ENCODE data around the gene GABRA5. TPM values are rescaled to one million over a fixed set of nuclear protein-coding genes. Genes with fewer than 3 reads are reported as not detected.

Gene GABRA5
- total and polyA plus RNA-seq, 4 donors: not detected

- DNase-seq (peak in 1 of 2 donors; percentile 51), ATAC-seq (ENCODE audit: low FRiP score) (no peak)
- no peaks in the 10 kb centered on the region for H3K27me3 ChIP-seq (ENCODE audit: control insufficient read depth in 1 of 2, insufficient read depth in 2 of 2, low read length in 1 of 2)
- no peaks in the 10 kb centered on the region for H3K36me3 ChIP-seq (ENCODE audit: control insufficient read depth in 1 of 2, insufficient read depth in 2 of 2, low read length in 1 of 2)
- H3K27ac ChIP-seq (ENCODE audit: low read depth in 1 of 2, low read length in 2 of 2): no peak overlapping the region
- WGBS, 2 donors: 75 to 84% methylated on average over 3 of the region's 3 CpGs
- intact Hi-C loops (cut with DNase I): loop anchor here in 1 of 2 donors (10.0 kb wide), 1 partner anchor 76 kb away; no protein-coding TSS in a partner anchor
- H3K4me1 ChIP-seq (ENCODE audit: control insufficient read depth in 1 of 2, insufficient read depth in 2 of 2, low read length in 2 of 2): no peaks in the 10 kb centered on the region
- H3K9me3 ChIP-seq (ENCODE audit: control insufficient read depth, low read length): no peaks in the 10 kb centered on the region
- H3K4me3 ChIP-seq (ENCODE audit: low read length in 2 of 2): no peak overlapping the region
These were observed 3.5 kb downstream of the GABRA5 start for GRCh38 chr15:26870346-26870745.

GRCh38 chr15:26872206-26872605, 5.3 kb downstream of the GABRA5 start:
- no peak overlapping the region for H3K27ac ChIP-seq (ENCODE audit: low read depth in 1 of 2, low read length in 2 of 2)
- 72 to 80% methylated on average over 7 of the region's 7 CpGs for WGBS, 2 donors
- ATAC-seq (ENCODE audit: low FRiP score): no peak
- no peak overlapping the region for H3K4me3 ChIP-seq (ENCODE audit: low read length in 2 of 2)
- no peaks in the 10 kb centered on the region for H3K9me3 ChIP-seq (ENCODE audit: control insufficient read depth, low read length)
- H3K36me3 ChIP-seq (ENCODE audit: control insufficient read depth in 1 of 2, insufficient read depth in 2 of 2, low read length in 1 of 2): no peaks in the 10 kb centered on the region
- no peak for DNase-seq
- H3K4me1 ChIP-seq (ENCODE audit: control insufficient read depth in 1 of 2, insufficient read depth in 2 of 2, low read length in 2 of 2): no peaks in the 10 kb centered on the region
- no peaks in the 10 kb centered on the region for H3K27me3 ChIP-seq (ENCODE audit: control insufficient read depth in 1 of 2, insufficient read depth in 2 of 2, low read length in 1 of 2)
- intact Hi-C loops (cut with DNase I): loop anchor here in 1 of 2 donors (10.0 kb wide), 1 partner anchor 77 kb away; no protein-coding TSS in a partner anchor

- no peak overlapping the region for H3K27ac ChIP-seq (ENCODE audit: low read depth in 1 of 2, low read length in 2 of 2)
- H3K9me3 ChIP-seq (ENCODE audit: control insufficient read depth, low read length): no peaks in the 10 kb centered on the region
- no peaks in the 10 kb centered on the region for H3K36me3 ChIP-seq (ENCODE audit: control insufficient read depth in 1 of 2, insufficient read depth in 2 of 2, low read length in 1 of 2)
- WGBS, 2 donors: 4% methylated on average over 8 of the region's 8 CpGs
- peak; percentile 70 for ATAC-seq (ENCODE audit: low FRiP score)
- H3K27me3 ChIP-seq (ENCODE audit: control insufficient read depth in 1 of 2, insufficient read depth in 2 of 2, low read length in 1 of 2): no peaks in the 10 kb centered on the region
- no peak overlapping the region for H3K4me3 ChIP-seq (ENCODE audit: low read length in 2 of 2)
- H3K4me1 ChIP-seq (ENCODE audit: control insufficient read depth in 1 of 2, insufficient read depth in 2 of 2, low read length in 2 of 2): no peaks in the 10 kb centered on the region
- DNase-seq: peak in 1 of 2 donors; percentile 60
- intact Hi-C loops (cut with DNase I): loop anchor here in 1 of 2 donors (10.0 kb wide), 1 partner anchor 79 kb away; no protein-coding TSS in a partner anchor
These were observed 7.0 kb downstream of the GABRA5 start for GRCh38 chr15:26873846-26874245.

- H3K36me3 ChIP-seq (ENCODE audit: control insufficient read depth in 1 of 2, insufficient read depth in 2 of 2, low read length in 1 of 2): no peaks in the 10 kb centered on the region
- intact Hi-C loops (cut with DNase I): loop anchor here in 1 of 2 donors (10.0 kb wide), 1 partner anchor 80 kb away; no protein-coding TSS in a partner anchor
- no peak for DNase-seq
- no peaks in the 10 kb centered on the region for H3K4me1 ChIP-seq (ENCODE audit: control insufficient read depth in 1 of 2, insufficient read depth in 2 of 2, low read length in 2 of 2)
- H3K4me3 ChIP-seq (ENCODE audit: low read length in 2 of 2): no peak overlapping the region
- H3K9me3 ChIP-seq (ENCODE audit: control insufficient read depth, low read length): no peaks in the 10 kb centered on the region
- H3K27me3 ChIP-seq (ENCODE audit: control insufficient read depth in 1 of 2, insufficient read depth in 2 of 2, low read length in 1 of 2): no peaks in the 10 kb centered on the region
- no peak overlapping the region for H3K27ac ChIP-seq (ENCODE audit: low read depth in 1 of 2, low read length in 2 of 2)
- WGBS, 2 donors: 88 to 89% methylated on average over 6 of the region's 6 CpGs
- ATAC-seq (ENCODE audit: low FRiP score): no peak
These were observed 8.1 kb downstream of the GABRA5 start for GRCh38 chr15:26874774-26875475.

DNA sequence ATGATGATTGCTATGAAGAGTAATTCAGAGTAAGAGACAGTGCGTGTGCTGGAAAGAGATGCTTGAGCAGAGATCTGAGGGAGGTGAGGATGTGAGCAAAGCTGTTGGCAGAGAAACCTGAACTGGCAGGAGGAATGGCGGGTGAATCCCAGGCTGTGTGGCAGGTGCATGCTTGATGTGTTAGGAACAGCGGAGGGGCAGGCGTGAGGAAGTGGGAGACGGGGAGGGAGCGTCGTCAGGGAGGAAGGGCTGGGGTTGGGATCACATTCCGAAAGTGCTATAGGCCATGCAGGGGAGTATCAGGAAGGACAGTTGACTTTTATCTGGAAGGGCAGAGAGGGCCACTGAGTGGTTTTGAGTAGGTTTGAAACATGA, 8.6 kb downstream of the GABRA5 start:
- H3K9me3 ChIP-seq (ENCODE audit: control insufficient read depth, low read length): no peaks in the 10 kb centered on the region
- 87 to 89% methylated on average over 8 of the region's 8 CpGs for WGBS, 2 donors
- no peak overlapping the region for H3K4me3 ChIP-seq (ENCODE audit: low read length in 2 of 2)
- no peaks in the 10 kb centered on the region for H3K36me3 ChIP-seq (ENCODE audit: control insufficient read depth in 1 of 2, insufficient read depth in 2 of 2, low read length in 1 of 2)
- H3K27ac ChIP-seq (ENCODE audit: low read depth in 1 of 2, low read length in 2 of 2): no peak overlapping the region
- intact Hi-C loops (cut with DNase I): loop anchor here in 1 of 2 donors (10.0 kb wide), 1 partner anchor 81 kb away; no protein-coding TSS in a partner anchor
- DNase-seq: no peak
- no peaks in the 10 kb centered on the region for H3K4me1 ChIP-seq (ENCODE audit: control insufficient read depth in 1 of 2, insufficient read depth in 2 of 2, low read length in 2 of 2)
- ATAC-seq (ENCODE audit: low FRiP score): no peak
- H3K27me3 ChIP-seq (ENCODE audit: control insufficient read depth in 1 of 2, insufficient read depth in 2 of 2, low read length in 1 of 2): no peaks in the 10 kb centered on the region

DNA sequence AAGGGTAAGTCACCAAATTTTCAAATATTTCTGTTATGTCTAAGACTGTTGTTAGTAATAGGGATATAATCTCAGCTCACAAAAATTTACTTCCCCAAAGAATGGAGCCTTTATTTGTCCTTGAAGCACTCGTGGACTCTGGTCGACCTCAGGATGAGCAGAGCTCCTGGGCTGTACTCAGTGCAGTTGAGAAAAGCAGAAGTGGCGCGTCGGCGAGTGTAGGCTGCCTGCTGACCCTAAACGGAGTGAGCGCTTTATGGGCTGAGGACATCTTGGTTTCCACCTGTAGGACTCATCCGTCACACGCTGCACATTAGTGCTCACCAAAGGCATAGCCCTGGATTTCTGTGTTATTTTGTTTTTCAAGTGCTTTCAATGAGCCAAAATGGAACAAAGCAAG, 11.0 kb downstream of the GABRA5 start:
- ATAC-seq (ENCODE audit: low FRiP score) (no peak), DNase-seq (peak in 1 of 2 donors; percentile 55)
- 83 to 87% methylated on average over 10 of the region's 10 CpGs for WGBS, 2 donors
- Histone ChIP-seq H3K9me3 (ENCODE audit: control insufficient read depth, low read length) (no peaks in the 10 kb centered on the region), H3K27ac (ENCODE audit: low read depth in 1 of 2, low read length in 2 of 2) (no peak overlapping the region), H3K36me3 (ENCODE audit: control insufficient read depth in 1 of 2, insufficient read depth in 2 of 2, low read length in 1 of 2) (no peaks in the 10 kb centered on the region), H3K4me1 (ENCODE audit: control insufficient read depth in 1 of 2, insufficient read depth in 2 of 2, low read length in 2 of 2) (no peaks in the 10 kb centered on the region), H3K27me3 (ENCODE audit: control insufficient read depth in 1 of 2, insufficient read depth in 2 of 2, low read length in 1 of 2) (no peaks in the 10 kb centered on the region), H3K4me3 (ENCODE audit: low read length in 2 of 2) (no peak overlapping the region)
- intact Hi-C loops (cut with DNase I): loop anchor here in 1 of 2 donors (10.0 kb wide), 1 partner anchor 83 kb away; no protein-coding TSS in a partner anchor

GRCh38 chr15:26879706-26880105, 12.8 kb downstream of the GABRA5 start:
- ATAC-seq (ENCODE audit: low FRiP score) (no peak), DNase-seq (no peak)
- H3K4me1 ChIP-seq (ENCODE audit: control insufficient read depth in 1 of 2, insufficient read depth in 2 of 2, low read length in 2 of 2): no peaks in the 10 kb centered on the region
- no peak overlapping the region for H3K4me3 ChIP-seq (ENCODE audit: low read length in 2 of 2)
- H3K27me3 ChIP-seq (ENCODE audit: control insufficient read depth in 1 of 2, insufficient read depth in 2 of 2, low read length in 1 of 2): no peaks in the 10 kb centered on the region
- H3K36me3 ChIP-seq (ENCODE audit: control insufficient read depth in 1 of 2, insufficient read depth in 2 of 2, low read length in 1 of 2): no peaks in the 10 kb centered on the region
- intact Hi-C loops (cut with DNase I): loop anchor here in 1 of 2 donors (10.0 kb wide), 1 partner anchor 85 kb away; no protein-coding TSS in a partner anchor
- WGBS, 2 donors: 70 to 74% methylated on average over 2 of the region's 2 CpGs
- H3K9me3 ChIP-seq (ENCODE audit: control insufficient read depth, low read length): no peaks in the 10 kb centered on the region
- no peak overlapping the region for H3K27ac ChIP-seq (ENCODE audit: low read depth in 1 of 2, low read length in 2 of 2)

DNA sequence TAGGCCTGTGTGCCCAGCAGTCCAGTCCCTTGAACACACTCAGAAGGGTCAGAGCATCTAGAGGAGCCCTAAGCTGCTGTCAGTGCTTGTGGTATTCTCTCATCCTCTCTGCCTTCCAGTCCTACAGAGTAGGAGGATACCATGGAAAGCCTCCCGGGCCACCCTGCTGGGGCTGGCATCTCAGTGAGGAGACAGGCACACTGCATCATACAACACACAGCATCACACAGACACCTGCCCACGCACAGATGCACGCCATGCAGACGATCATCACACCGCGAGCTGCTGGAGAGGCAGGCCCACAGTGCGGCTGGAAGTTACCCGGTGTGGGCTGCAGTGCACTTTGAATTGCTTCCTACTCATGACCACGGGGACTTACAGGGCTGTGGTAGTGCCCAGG, 15.2 kb downstream of the GABRA5 start:
- no peak overlapping the region for H3K4me3 ChIP-seq (ENCODE audit: low read length in 2 of 2)
- no peaks in the 10 kb centered on the region for H3K9me3 ChIP-seq (ENCODE audit: control insufficient read depth, low read length)
- DNase-seq: peak in 1 of 2 donors; percentile 48
- intact Hi-C loops (cut with DNase I): no loop called here
- no peaks in the 10 kb centered on the region for H3K36me3 ChIP-seq (ENCODE audit: control insufficient read depth in 1 of 2, insufficient read depth in 2 of 2, low read length in 1 of 2)
- no peak for ATAC-seq (ENCODE audit: low FRiP score)
- H3K27ac ChIP-seq (ENCODE audit: low read depth in 1 of 2, low read length in 2 of 2): no peak overlapping the region
- WGBS, 2 donors: 90 to 92% methylated on average over 9 of the region's 9 CpGs
- H3K27me3 ChIP-seq (ENCODE audit: control insufficient read depth in 1 of 2, insufficient read depth in 2 of 2, low read length in 1 of 2): no peaks in the 10 kb centered on the region
- H3K4me1 ChIP-seq (ENCODE audit: control insufficient read depth in 1 of 2, insufficient read depth in 2 of 2, low read length in 2 of 2): no peaks in the 10 kb centered on the region

Data from aorta (tissue), 5 donors.